SK-N-SH (cell line): ENCODE results near the gene TRAPPC8. TPM values are rescaled to one million over a fixed set of nuclear protein-coding genes. Genes with fewer than 3 reads are reported as not detected.
A peak's percentile ranks its signal among the peaks of the same experiment; 100 is the strongest.

Experiments used
- CTCF ChIA-PET: fragments of 300-600, 350-600 bp; formaldehyde crosslinking; extraction: SDS; loops from one replicate; lab custom pipeline; 2021; lab: Yijun Ruan, JAX
- POLR2A ChIA-PET: fragments of 350-600 bp; sonication (Branson Sonifier 250); formaldehyde crosslinking; extraction: SDS; loops from one replicate; lab custom pipeline; 2020; ENCODE audit warnings: antibody characterized with exemption, inconsistent platforms; lab: Yijun Ruan, JAX
- DNase-seq: peaks from one replicate; pipeline ENCODE4 v3.0.0; 2012
- H2AFZ ChIP-seq: fragments of 200-600 bp; sonication (generic); 2 replicates; pipeline ENCODE4 v1.8.1; 2016; ENCODE audit warnings: antibody characterized with exemption, mild to moderate bottlenecking, low read depth
- H3F3A ChIP-seq: fragments of 200-600 bp; sonication (generic); replicated peaks from 2 replicates; pipeline ENCODE3; 2016; ENCODE audit warnings: antibody characterized with exemption, mild to moderate bottlenecking; ENCODE audit not compliant: insufficient read depth
- H3K27ac ChIP-seq, 2 experiments: fragments of 200-500 bp in 1 of 2; fragments of 200-600 bp in 1 of 2; sonication (Bioruptor generic) in 1 of 2; sonication (generic), shearing (Covaris generic) in 1 of 2; 2 replicates each; pipeline versions ENCODE4 v1.5.1 to v1.6.1; 2014 to 2016; ENCODE audit warnings: low read depth in 2 of 2, inconsistent platforms in 1 of 2, low read length in 1 of 2, mild to moderate bottlenecking in 1 of 2, mixed read lengths in 1 of 2
- H3K27me3 ChIP-seq: fragments of 200-600 bp; sonication (generic), shearing (Covaris generic); 2 replicates; pipeline ENCODE4 v1.6.1; 2016; ENCODE audit warnings: mixed run types; ENCODE audit not compliant: insufficient read depth
- H3K36me3 ChIP-seq, 2 experiments: fragments of 200-500 bp in 1 of 2; fragments of 200-600 bp in 1 of 2; sonication (Bioruptor generic) in 1 of 2; sonication (generic) in 1 of 2; replicated peaks in 1 of 2; 2 replicates each; pipeline versions ENCODE3 to v1.5.1; 2014 to 2016; ENCODE audit warnings: low read length in 1 of 2, mild to moderate bottlenecking in 1 of 2; ENCODE audit not compliant: insufficient read depth in 2 of 2, control insufficient read depth in 1 of 2
- H3K4me1 ChIP-seq, 2 experiments: fragments of 200-500 bp in 1 of 2; fragments of 200-600 bp in 1 of 2; sonication (Bioruptor generic) in 1 of 2; sonication (generic), shearing (Covaris generic) in 1 of 2; 2 replicates each; pipeline versions ENCODE4 v1.5.1 to v1.6.1; 2014 to 2016; ENCODE audit warnings: low read depth in 1 of 2, low read length in 1 of 2, mixed run types in 1 of 2; ENCODE audit not compliant: insufficient read depth in 2 of 2, control insufficient read depth in 1 of 2
- H3K4me2 ChIP-seq: fragments of 200-600 bp; sonication (generic), shearing (Covaris generic); 2 replicates; pipeline ENCODE4 v1.6.1; 2017; ENCODE audit warnings: mixed run types
- H3K4me3 ChIP-seq, 2 experiments: fragments of 200-500 bp in 1 of 2; fragments of 200-600 bp in 1 of 2; sonication (Bioruptor generic) in 1 of 2; sonication (generic), shearing (Covaris generic) in 1 of 2; 2 replicates each; pipeline versions ENCODE4 v1.5.1 to v1.8.1; 2014 to 2016; ENCODE audit warnings: low read depth in 2 of 2, inconsistent platforms in 1 of 2, low read length in 1 of 2, mild to moderate bottlenecking in 1 of 2, mixed read lengths in 1 of 2, moderate library complexity in 1 of 2
- H3K79me2 ChIP-seq: fragments of 200-600 bp; sonication (generic); 2 replicates; pipeline ENCODE4 v1.8.1; 2017; ENCODE audit warnings: mild to moderate bottlenecking; ENCODE audit not compliant: insufficient read depth
- H3K9ac ChIP-seq: fragments of 200-600 bp; sonication (generic); 2 replicates; pipeline ENCODE4 v1.6.1; 2017; ENCODE audit warnings: mixed run types
- H3K9me2 ChIP-seq: fragments of 200-600 bp; sonication (generic); 2 replicates; pipeline ENCODE4 v1.6.1; 2017; ENCODE audit warnings: mixed run types
- H3K9me3 ChIP-seq: fragments of 200-600 bp; sonication (generic); 2 replicates; pipeline ENCODE4 v1.6.1; 2017; ENCODE audit warnings: mixed run types, mild to moderate bottlenecking, moderate library complexity
- H4K20me1 ChIP-seq: fragments of 200-600 bp; sonication (generic); 2 replicates; pipeline ENCODE4 v1.6.1; 2017; ENCODE audit warnings: mild to moderate bottlenecking, mixed run types; ENCODE audit not compliant: insufficient read depth
- EZH2phosphoT487 ChIP-seq: fragments of 200-600 bp; sonication (generic); IDR thresholded peaks from 2 replicates; pipeline ENCODE4 v1.6.1; 2017; ENCODE audit warnings: low read depth, mixed run types, mild to moderate bottlenecking, antibody characterized with exemption, moderate library complexity, borderline replicate concordance
- FOSL2 ChIP-seq: IDR thresholded peaks from 2 replicates; pipeline ENCODE4 v1.4.0; 2012; ENCODE audit warnings: low read depth, mild to moderate bottlenecking, moderate library complexity, borderline replicate concordance
- GABPA ChIP-seq: IDR thresholded peaks from 2 replicates; pipeline ENCODE4 v1.4.0; 2012; ENCODE audit warnings: low read depth, mild to moderate bottlenecking
- GATA2 ChIP-seq: sonication (generic); formaldehyde crosslinking; IDR thresholded peaks from 2 replicates; pipeline ENCODE4 v1.5.0; 2020; ENCODE audit warnings: mild to moderate bottlenecking, missing genetic modification reagents
- IRF3 ChIP-seq: fragments of 150-350 bp; IDR thresholded peaks from 2 replicates; pipeline ENCODE4 v1.6.1; 2016; ENCODE audit warnings: mild to moderate bottlenecking, low read depth, low read length
- POLR2AphosphoS5 ChIP-seq: IDR thresholded peaks from 2 replicates; pipeline ENCODE4 v1.6.1; 2012; ENCODE audit warnings: low read depth, low read length
- TEAD4 ChIP-seq: IDR thresholded peaks from 2 replicates; pipeline ENCODE4 v1.4.0; 2012; ENCODE audit warnings: mild to moderate bottlenecking, borderline replicate concordance; ENCODE audit not compliant: insufficient read depth
- WGBS: methylation state at CpG from one replicate; pipeline ENCODE4 v1.1.6; 2017; ENCODE audit warnings: low lambda C conversion rate; 5-methylcytosine and 5-hydroxymethylcytosine counted together
- polyA plus RNA-seq, 3 experiments: library from polyadenylated mRNA; depleted of rRNA; stranded (reverse); fragments of >200 nt; gene quantifications; 2 replicates each; pipeline ENCODE4 v1.2.3, GENCODE V29; 2012
- TF ChIP-seq, protein P1 (sequence below): IDR thresholded peaks from 2 replicates; pipeline ENCODE4 v1.4.0; 2012; ENCODE audit warnings: low read depth, borderline replicate concordance
- TF ChIP-seq, protein P2 (sequence below): fragments of 200-600 bp; sonication (generic); IDR thresholded peaks from 2 replicates; pipeline ENCODE4 v1.6.1; 2017; ENCODE audit warnings: antibody characterized with exemption, mild to moderate bottlenecking, moderate library complexity
- TF ChIP-seq, protein P3 (sequence below): IDR thresholded peaks from 2 replicates; pipeline ENCODE4; 2012

The TRAPPC8 gene
- polyA plus RNA-seq, 1 of the 3 experiments (the other 2 are of a cell fraction), result 14.9 TPM

DNA sequence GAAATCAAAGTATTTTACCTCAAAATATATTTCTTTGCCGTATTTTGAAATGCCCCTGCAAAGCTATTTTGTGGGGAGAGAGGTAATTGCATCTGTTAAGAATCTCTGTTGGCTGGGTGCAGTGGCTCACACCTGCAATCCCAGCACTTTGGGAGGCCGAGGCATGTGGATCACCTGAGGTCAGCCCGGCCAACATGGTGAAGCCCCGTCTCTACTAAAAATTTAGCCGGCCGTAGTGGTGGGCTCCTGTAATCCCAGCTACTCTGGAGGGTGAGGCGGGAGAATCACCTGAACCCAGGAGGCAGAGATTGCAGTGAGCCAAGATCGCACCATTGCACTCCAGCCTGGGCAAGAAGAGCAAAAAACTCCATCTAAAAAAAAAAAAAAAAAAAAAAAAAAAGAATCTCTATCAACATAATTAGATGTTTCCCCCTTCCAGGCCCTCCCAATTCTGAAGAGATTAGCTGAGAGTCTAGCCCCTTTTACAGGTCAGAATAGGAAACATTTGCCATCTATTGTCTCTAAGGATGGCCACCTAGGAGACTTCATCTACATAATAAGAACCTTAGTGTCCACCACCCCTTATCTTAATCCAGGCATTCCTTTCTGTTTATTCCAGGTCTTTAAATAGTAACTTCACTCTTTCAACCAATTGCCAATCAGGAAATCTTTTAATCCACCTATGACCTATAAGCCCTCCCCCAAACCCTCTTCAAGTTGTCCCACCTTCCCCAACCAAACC lies 3.5 kb upstream of the TRAPPC8 start:
- H3K9me2 ChIP-seq, result no peaks in the 10 kb centered on the region
- no peaks in the 10 kb centered on the region for H3K27me3 ChIP-seq
- TF ChIP-seq POLR2AphosphoS5, result no peak
- TF ChIP-seq IRF3, result no peak
- TF ChIP-seq, protein P1, sequence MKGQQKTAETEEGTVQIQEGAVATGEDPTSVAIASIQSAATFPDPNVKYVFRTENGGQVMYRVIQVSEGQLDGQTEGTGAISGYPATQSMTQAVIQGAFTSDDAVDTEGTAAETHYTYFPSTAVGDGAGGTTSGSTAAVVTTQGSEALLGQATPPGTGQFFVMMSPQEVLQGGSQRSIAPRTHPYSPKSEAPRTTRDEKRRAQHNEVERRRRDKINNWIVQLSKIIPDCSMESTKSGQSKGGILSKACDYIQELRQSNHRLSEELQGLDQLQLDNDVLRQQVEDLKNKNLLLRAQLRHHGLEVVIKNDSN, result no peak
- no peak for TF ChIP-seq EZH2phosphoT487
- H3K4me2 ChIP-seq, result no peak overlapping the region
- peaks cover 5% of the 10 kb centered on the region; the same call in 1 of the 2 replicates for H4K20me1 ChIP-seq
- CTCF ChIA-PET, result no interaction called here
- WGBS, result 88% methylated on average over 7 of the region's 8 CpGs
- no peak overlapping the region for H2AFZ ChIP-seq
- no peaks in the 10 kb centered on the region for H3F3A ChIP-seq
- H3K9me3 ChIP-seq, result no peaks in the 10 kb centered on the region
- H3K36me3 ChIP-seq, result no peaks in the 10 kb centered on the region
- no peak overlapping the region for H3K4me3 ChIP-seq
- H3K79me2 ChIP-seq, result peaks cover 12% of the 10 kb centered on the region
- peaks cover 4 to 6% of the 10 kb centered on the region in 2 experiments; a peak in 3 of 4 replicates for H3K4me1 ChIP-seq
- no peak overlapping the region for H3K27ac ChIP-seq
- POLR2A ChIA-PET, result no interaction called here
- no peak for DNase-seq
- no peak overlapping the region for H3K9ac ChIP-seq

GRCh38 chr18:31943878-31944816 lies 1.2 kb upstream of the TRAPPC8 start:
- Histone ChIP-seq H3K4me2 (peak overlapping the region; percentile 89), H3K27me3 (no peaks in the 10 kb centered on the region), H3F3A (no peaks in the 10 kb centered on the region), H3K36me3 (no peaks in the 10 kb centered on the region), H3K9ac (peak overlapping the region; percentile 20; the same call in 1 of the 2 replicates), H4K20me1 (peaks cover 25% of the 10 kb centered on the region), H3K79me2 (peaks cover 35% of the 10 kb centered on the region), H3K9me2 (no peaks in the 10 kb centered on the region), H3K4me1 (peaks cover 6 to 7% of the 10 kb centered on the region in 2 experiments; a peak in 3 of 4 replicates), H3K27ac (peak overlapping the region; percentile 36 to 65; a peak in 3 of 4 replicates), H3K4me3 (peak overlapping the region; percentile 66 to 79), H2AFZ (peak overlapping the region; percentile 95), H3K9me3 (no peaks in the 10 kb centered on the region)
- ChIA-PET CTCF (interaction anchor here (1.1 to 1.7 kb wide), 3 partner anchors 11 to 222 kb away, joined by 3 to 4 read pairs (median 3); no protein-coding TSS in a partner anchor), POLR2A (interaction anchor here (1.0 kb wide), 1 partner anchor 20 kb away, joined by 3 read pairs; no protein-coding TSS in a partner anchor)
- DNase-seq, result no peak
- 16% methylated on average over 15 of the region's 15 CpGs for WGBS
- TF ChIP-seq TEAD4, result no peak
- TF ChIP-seq, protein P2, sequence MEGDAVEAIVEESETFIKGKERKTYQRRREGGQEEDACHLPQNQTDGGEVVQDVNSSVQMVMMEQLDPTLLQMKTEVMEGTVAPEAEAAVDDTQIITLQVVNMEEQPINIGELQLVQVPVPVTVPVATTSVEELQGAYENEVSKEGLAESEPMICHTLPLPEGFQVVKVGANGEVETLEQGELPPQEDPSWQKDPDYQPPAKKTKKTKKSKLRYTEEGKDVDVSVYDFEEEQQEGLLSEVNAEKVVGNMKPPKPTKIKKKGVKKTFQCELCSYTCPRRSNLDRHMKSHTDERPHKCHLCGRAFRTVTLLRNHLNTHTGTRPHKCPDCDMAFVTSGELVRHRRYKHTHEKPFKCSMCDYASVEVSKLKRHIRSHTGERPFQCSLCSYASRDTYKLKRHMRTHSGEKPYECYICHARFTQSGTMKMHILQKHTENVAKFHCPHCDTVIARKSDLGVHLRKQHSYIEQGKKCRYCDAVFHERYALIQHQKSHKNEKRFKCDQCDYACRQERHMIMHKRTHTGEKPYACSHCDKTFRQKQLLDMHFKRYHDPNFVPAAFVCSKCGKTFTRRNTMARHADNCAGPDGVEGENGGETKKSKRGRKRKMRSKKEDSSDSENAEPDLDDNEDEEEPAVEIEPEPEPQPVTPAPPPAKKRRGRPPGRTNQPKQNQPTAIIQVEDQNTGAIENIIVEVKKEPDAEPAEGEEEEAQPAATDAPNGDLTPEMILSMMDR, result no peak
- no peak for TF ChIP-seq FOSL2
- no peak for TF ChIP-seq POLR2AphosphoS5
- TF ChIP-seq GATA2 (CRISPR knock-in tag), result peak; percentile 42; the same call in 1 of the 2 replicates
- TF ChIP-seq GABPA, result no peak
- TF ChIP-seq, protein P3, sequence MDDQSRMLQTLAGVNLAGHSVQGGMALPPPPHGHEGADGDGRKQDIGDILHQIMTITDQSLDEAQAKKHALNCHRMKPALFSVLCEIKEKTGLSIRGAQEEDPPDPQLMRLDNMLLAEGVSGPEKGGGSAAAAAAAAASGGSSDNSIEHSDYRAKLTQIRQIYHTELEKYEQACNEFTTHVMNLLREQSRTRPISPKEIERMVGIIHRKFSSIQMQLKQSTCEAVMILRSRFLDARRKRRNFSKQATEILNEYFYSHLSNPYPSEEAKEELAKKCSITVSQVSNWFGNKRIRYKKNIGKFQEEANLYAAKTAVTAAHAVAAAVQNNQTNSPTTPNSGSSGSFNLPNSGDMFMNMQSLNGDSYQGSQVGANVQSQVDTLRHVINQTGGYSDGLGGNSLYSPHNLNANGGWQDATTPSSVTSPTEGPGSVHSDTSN, result 0 out of 2 replicates have a peak, but pooled peaks have one; percentile 21
- no peak for TF ChIP-seq IRF3
